H1 (cell line): Measurements from ENCODE around the gene MPRIP. TPM values are rescaled to one million over a fixed set of nuclear protein-coding genes. Genes with fewer than 3 reads are reported as not detected.

ENCODE experiments used
- CTCF ChIA-PET: fragments of 300-600 bp; sonication (Branson Sonifier 250); formaldehyde crosslinking; loops from one replicate; lab custom pipeline; 2021; ENCODE audit not compliant: partially characterized antibody; lab: Charles Lee
- POLR2A ChIA-PET: fragments of 300-600 bp; sonication (Branson Sonifier 250); formaldehyde crosslinking; loops from one replicate; lab custom pipeline; 2021; ENCODE audit warnings: inconsistent platforms; ENCODE audit not compliant: partially characterized antibody; lab: Charles Lee
- DNase-seq, 2 experiments: peaks; one replicate each; pipeline versions ENCODE4 v3.0.0 to v3.0.0-alpha.2; 2010 to 2022; ENCODE audit warnings: low spot score in 2 of 2, low read depth in 1 of 2, mixed read lengths in 1 of 2
- FAIRE-seq: peaks from 2 replicates; lab custom pipeline; 2011; peaks lifted over from hg19 to GRCh38; lab: Jason Lieb, UNC
- H2AFZ ChIP-seq: 2 replicates; pipeline ENCODE4 v1.8.1; 2012; ENCODE audit warnings: low read length, inconsistent platforms
- H2AK5ac ChIP-seq: 2 replicates; pipeline ENCODE4 v1.6.1; 2013; ENCODE audit warnings: low read depth, low read length
- H2BK120ac ChIP-seq: replicated peaks from 2 replicates; pipeline ENCODE3; 2013; ENCODE audit warnings: low read depth, low read length, inconsistent platforms
- H2BK12ac ChIP-seq: 2 replicates; pipeline ENCODE4 v1.6.1; 2013; ENCODE audit warnings: low read depth, low read length
- H2BK15ac ChIP-seq: 2 replicates; pipeline ENCODE4 v1.6.1; 2013; ENCODE audit warnings: low read length
- H2BK20ac ChIP-seq: 2 replicates; pipeline ENCODE4 v1.6.1; 2013; ENCODE audit warnings: low read length
- H2BK5ac ChIP-seq: 2 replicates; pipeline ENCODE4 v1.6.1; 2013; ENCODE audit warnings: low read depth, low read length
- H3K14ac ChIP-seq: 2 replicates; pipeline ENCODE4 v1.6.1; 2013; ENCODE audit warnings: inconsistent platforms; ENCODE audit not compliant: insufficient read length
- H3K18ac ChIP-seq: 2 replicates; pipeline ENCODE4 v1.6.1; 2013; ENCODE audit warnings: low read length; ENCODE audit errors: extremely low read depth
- H3K23ac ChIP-seq: 2 replicates; pipeline ENCODE4 v1.6.1; 2013; ENCODE audit warnings: inconsistent platforms; ENCODE audit not compliant: insufficient read length
- H3K23me2 ChIP-seq: 2 replicates; pipeline ENCODE4 v1.6.1; 2013; ENCODE audit warnings: low read depth, low read length
- H3K27ac ChIP-seq: 2 replicates; pipeline ENCODE4 v1.6.1; 2011; ENCODE audit warnings: low read depth, low read length, inconsistent platforms
- H3K27me3 ChIP-seq, 4 experiments: replicated peaks in 1 of 4; 1 replicate in 1 of 4; 2 replicates in 3 of 4; pipeline versions ENCODE4 v1.6.1 to v1.8.1; 2011 to 2013; ENCODE audit warnings: low read length in 3 of 4, mild to moderate bottlenecking in 3 of 4, inconsistent platforms in 2 of 4, mixed read lengths in 2 of 4, moderate library complexity in 1 of 4; ENCODE audit not compliant: control insufficient read depth in 3 of 4, insufficient read depth in 3 of 4; ENCODE audit errors: extremely low read depth in 1 of 4
- H3K36me3 ChIP-seq, 4 experiments: 2 replicates each; pipeline versions ENCODE4 v1.6.1 to v1.8.1; 2011 to 2013; ENCODE audit warnings: mild to moderate bottlenecking in 4 of 4, low read length in 3 of 4, moderate library complexity in 2 of 4, control low read depth in 1 of 4, inconsistent platforms in 1 of 4; ENCODE audit not compliant: insufficient read depth in 4 of 4, control insufficient read depth in 2 of 4
- H3K4ac ChIP-seq: replicated peaks from 2 replicates; pipeline ENCODE3; 2013; ENCODE audit warnings: low read length, low read depth, mixed read lengths, inconsistent platforms; ENCODE audit not compliant: insufficient read length
- H3K4me1 ChIP-seq, 4 experiments: replicated peaks in 1 of 4; 1 replicate in 1 of 4; 2 replicates in 3 of 4; pipeline versions ENCODE4 v1.6.1 to v1.8.1; 2011 to 2013; ENCODE audit warnings: low read length in 3 of 4, inconsistent platforms in 2 of 4, mixed read lengths in 1 of 4; ENCODE audit not compliant: insufficient read depth in 4 of 4, control insufficient read depth in 3 of 4
- H3K4me2 ChIP-seq, 2 experiments: 2 replicates each; pipeline versions ENCODE4 v1.6.1 to v1.8.1; 2011 to 2013; ENCODE audit warnings: low read depth in 2 of 2, low read length in 2 of 2, control low read depth in 1 of 2, inconsistent platforms in 1 of 2, mild to moderate bottlenecking in 1 of 2; ENCODE audit not compliant: insufficient read depth in 1 of 2
- H3K4me3 ChIP-seq, 4 experiments: fragments of 200-600, 300-600 bp in 1 of 4; sonication (generic), shearing (Covaris generic), sonication (Bioruptor Twin) in 1 of 4; 2 replicates each; pipeline versions ENCODE4 v1.5.1 to v1.8.1; 2011 to 2016; ENCODE audit warnings: low read length in 4 of 4, low read depth in 3 of 4, control low read depth in 2 of 4, inconsistent platforms in 2 of 4, mild to moderate bottlenecking in 2 of 4, mixed read lengths in 1 of 4, moderate library complexity in 1 of 4; ENCODE audit not compliant: insufficient read depth in 2 of 4; ENCODE audit errors: extremely low read depth in 1 of 4
- H3K56ac ChIP-seq: replicated peaks from 2 replicates; pipeline ENCODE3; 2013; ENCODE audit warnings: low read depth, mild to moderate bottlenecking, mixed read lengths, low read length, inconsistent platforms; ENCODE audit not compliant: insufficient read length
- H3K79me1 ChIP-seq: 2 replicates; pipeline ENCODE4 v1.6.1; 2013; ENCODE audit warnings: low read depth, low read length, control low read depth
- H3K79me2 ChIP-seq, 2 experiments: 2 replicates each; pipeline versions ENCODE4 v1.6.1 to v1.8.1; 2012 to 2013; ENCODE audit warnings: low read length in 2 of 2, mild to moderate bottlenecking in 2 of 2, inconsistent platforms in 1 of 2; ENCODE audit not compliant: insufficient read depth in 2 of 2, control insufficient read depth in 1 of 2
- H3K9ac ChIP-seq, 4 experiments: replicated peaks in 1 of 4; 1 replicate in 1 of 4; 2 replicates in 3 of 4; pipeline versions ENCODE4 v1.6.1 to v1.8.1; 2011 to 2013; ENCODE audit warnings: low read depth in 3 of 4, low read length in 3 of 4, control low read depth in 2 of 4, mild to moderate bottlenecking in 2 of 4, moderate library complexity in 2 of 4, inconsistent platforms in 1 of 4; ENCODE audit errors: extremely low read depth in 1 of 4
- H3K9me3 ChIP-seq, 2 experiments: 2 replicates each; pipeline versions ENCODE4 v1.6.1 to v1.8.1; 2012 to 2013; ENCODE audit warnings: mild to moderate bottlenecking in 2 of 2, moderate library complexity in 2 of 2, control low read depth in 1 of 2, inconsistent platforms in 1 of 2, low read depth in 1 of 2, low read length in 1 of 2, mixed read lengths in 1 of 2; ENCODE audit not compliant: insufficient read depth in 2 of 2
- H4K20me1 ChIP-seq, 2 experiments: replicated peaks in 1 of 2; 2 replicates each; pipeline versions ENCODE3 to v1.8.1; 2011 to 2013; ENCODE audit warnings: inconsistent platforms in 2 of 2, low read length in 2 of 2, mild to moderate bottlenecking in 1 of 2; ENCODE audit not compliant: insufficient read depth in 2 of 2, control insufficient read depth in 1 of 2
- H4K5ac ChIP-seq: 2 replicates; pipeline ENCODE4 v1.6.1; 2013; ENCODE audit warnings: low read length, low read depth, mixed read lengths, inconsistent platforms; ENCODE audit not compliant: insufficient read length
- H4K8ac ChIP-seq: 2 replicates; pipeline ENCODE4 v1.8.0; 2013; ENCODE audit warnings: mild to moderate bottlenecking, moderate library complexity, low read length, inconsistent platforms; ENCODE audit not compliant: insufficient read depth; ENCODE audit errors: extremely low read depth
- H4K91ac ChIP-seq: replicated peaks from 2 replicates; pipeline ENCODE3; 2013; ENCODE audit warnings: low read length, mixed read lengths, inconsistent platforms; ENCODE audit not compliant: insufficient read length
- CTCF ChIP-seq, 3 experiments: IDR thresholded peaks; 1 replicate in 2 of 3; 2 replicates in 1 of 3; pipeline versions ENCODE4 v1.5.1 to v1.6.1; 2011; ENCODE audit warnings: low read length in 3 of 3, mild to moderate bottlenecking in 3 of 3, inconsistent platforms in 2 of 3, low read depth in 1 of 3, moderate library complexity in 1 of 3; ENCODE audit not compliant: insufficient read depth in 1 of 3; ENCODE audit errors: control extremely low read depth in 1 of 3
- JUND ChIP-seq: IDR thresholded peaks from 2 replicates; pipeline ENCODE4 v1.6.1; 2011; ENCODE audit warnings: mild to moderate bottlenecking, improper control_type of control experiment, low read length
- NANOG ChIP-seq: IDR thresholded peaks from 2 replicates; pipeline ENCODE4 v1.6.1; 2011; ENCODE audit warnings: low read length, low read depth, mild to moderate bottlenecking, inconsistent platforms; ENCODE audit not compliant: insufficient read depth, poor library complexity, severe bottlenecking
- POLR2AphosphoS5 ChIP-seq: IDR thresholded peaks from 2 replicates; pipeline ENCODE4 v1.6.1; 2011; ENCODE audit warnings: low read depth, low read length
- RAD21 ChIP-seq, 2 experiments: IDR thresholded peaks in 1 of 2; conservative IDR thresholded peaks in 1 of 2; 2 replicates each; pipeline ENCODE4 v1.6.1; 2011; ENCODE audit warnings: low read depth in 2 of 2, low read length in 2 of 2, improper control_type of control experiment in 1 of 2, inconsistent platforms in 1 of 2, mild to moderate bottlenecking in 1 of 2, moderate library complexity in 1 of 2
- SIX5 ChIP-seq: IDR thresholded peaks from 2 replicates; pipeline ENCODE4 v1.6.1; 2011; ENCODE audit warnings: mild to moderate bottlenecking, low read depth, low read length
- USF2 ChIP-seq: IDR thresholded peaks from 2 replicates; pipeline ENCODE4 v1.6.1; 2011; ENCODE audit warnings: low read length, improper control_type of control experiment
- YY1 ChIP-seq: IDR thresholded peaks from 2 replicates; pipeline ENCODE4 v1.6.1; 2011; ENCODE audit warnings: low read depth, mild to moderate bottlenecking, low read length
- WGBS, 2 experiments: shearing (Covaris generic) in 1 of 2; methylation state at CpG; one replicate each; pipeline versions ENCODE4 v1.1.6 to v1.1.7; 2013 to 2015; ENCODE audit warnings: low lambda C conversion rate in 2 of 2, mixed read lengths in 2 of 2, inconsistent platforms in 1 of 2, low coverage in 1 of 2, missing lambda C conversion rate in 1 of 2; ENCODE audit not compliant: insufficient replicate concordance in 2 of 2, insufficient coverage in 1 of 2, insufficient read length in 1 of 2; ENCODE audit errors: extremely low coverage in 1 of 2, missing lambda C conversion rate in 1 of 2; 5-methylcytosine and 5-hydroxymethylcytosine counted together
- polyA plus RNA-seq, 7 experiments: library from polyadenylated mRNA; depleted of rRNA in 3 of 7; stranded (reverse) in 5 of 7; unstranded in 2 of 7; fragments of >200 nt in 5 of 7; fragments of 200-250 nt in 2 of 7; gene quantifications; 1 replicate in 5 of 7; 2 replicates in 1 of 7; 4 replicates in 1 of 7; pipeline versions ENCODE4 v1.2.1 to v1.2.3, GENCODE V29; 2011 to 2013; ENCODE audit warnings: missing spikeins in 2 of 7, mixed read lengths in 2 of 7
- total RNA-seq: library from RNA; stranded (reverse); fragmentation: NEBNext Ultra II Directional; extraction: Animal tissue kit (Norgen Biotek cat#: 25700); gene quantifications from 2 replicates; pipeline ENCODE4 v1.2.1, GENCODE V29; 2021

MPRIP gene
- total and polyA plus RNA-seq, 2 of the 8 experiments (the other 6 are each of a cell fraction or from before 2014, with no cell fraction given) = 48.6 to 146 TPM

GRCh38 chr17:17201907-17202306 lies 159.7 kb downstream of the MPRIP start:
- POLR2A ChIA-PET = interaction anchor here (1.3 kb wide), 1 partner anchor 13 kb away, joined by 4 read pairs; no protein-coding TSS in a partner anchor
- H3K36me3 ChIP-seq = no peaks in the 10 kb centered on the region
- H3K9me3 ChIP-seq = peaks cover 0 to 3% of the 10 kb centered on the region in 2 experiments; a peak in 1 of 4 replicates
- no peaks in the 10 kb centered on the region for H3K79me2 ChIP-seq
- no peaks in the 10 kb centered on the region; a peak in 1 of 7 replicates for H3K4me1 ChIP-seq
- no peak overlapping the region for H3K27ac ChIP-seq
- H4K8ac ChIP-seq = no peak overlapping the region
- H4K91ac ChIP-seq = no peak overlapping the region
- H3K18ac ChIP-seq = no peak overlapping the region
- no peak overlapping the region for H2BK20ac ChIP-seq
- no peaks in the 10 kb centered on the region for H3K23me2 ChIP-seq
- no peak for TF ChIP-seq USF2
- no peak for TF ChIP-seq POLR2AphosphoS5
- TF ChIP-seq SIX5 = no peak
- TF ChIP-seq JUND = no peak
- no peak for TF ChIP-seq RAD21 (IDR thresholded peaks at IDR 0.05 in 1 of 2, conservative IDR thresholded peaks at IDR 0.05 in 1 of 2; ENCODE audit: low read depth in 2 of 2, low read length in 2 of 2)
- no peak for TF ChIP-seq NANOG
- TF ChIP-seq CTCF (IDR thresholded peaks at IDR 0.05; ENCODE audit: control extremely low read depth in 1 of 3, insufficient read depth in 1 of 3, low read depth in 1 of 3, low read length in 3 of 3) = no peak
- TF ChIP-seq YY1 = no peak
- no peak overlapping the region for H2BK12ac ChIP-seq
- H3K4me2 ChIP-seq = no peak overlapping the region
- no peak overlapping the region for H2AK5ac ChIP-seq
- no peak overlapping the region for H4K5ac ChIP-seq
- no peak overlapping the region for H3K56ac ChIP-seq
- CTCF ChIA-PET = interaction anchor here (0.6 to 1.3 kb wide), 3 partner anchors 33 to 60 kb away, joined by 3 to 5 read pairs (median 4); no protein-coding TSS in a partner anchor
- no peak overlapping the region for H2BK5ac ChIP-seq
- H3K27me3 ChIP-seq = no peaks in the 10 kb centered on the region
- no peak overlapping the region for H3K14ac ChIP-seq
- H3K79me1 ChIP-seq = no peaks in the 10 kb centered on the region
- no peak for FAIRE-seq
- WGBS, 2 experiments = 92% methylated on average over 8 of the region's 8 CpGs; no CpG with 5 or more reads in 1 of the 2 experiments
- H4K20me1 ChIP-seq = no peaks in the 10 kb centered on the region
- no peak overlapping the region for H3K9ac ChIP-seq
- no peak overlapping the region for H3K4ac ChIP-seq
- no peak overlapping the region for H3K4me3 ChIP-seq
- no peak overlapping the region for H3K23ac ChIP-seq
- H2BK120ac ChIP-seq = no peak overlapping the region
- H2AFZ ChIP-seq = no peak overlapping the region
- DNase-seq = no peak
- no peak overlapping the region for H2BK15ac ChIP-seq
